Immature natural killer cell (primary cell): Measurements from ENCODE around the gene ANO2. TPM values are rescaled to one million over a fixed set of nuclear protein-coding genes. Genes with fewer than 3 reads are reported as not detected.

ENCODE experiments used
- DNase-seq, 3 donors: peaks; one replicate each; pipeline ENCODE4 v3.0.0; 2022; ENCODE audit warnings: mixed read lengths in 1 of 3
- H3K27ac Mint-ChIP-seq, 6 donors: one replicate each; pipeline ENCODE4 v1.8.0; 2020; ENCODE audit warnings: mixed read lengths in 6 of 6, mild to moderate bottlenecking in 5 of 6, inconsistent platforms in 4 of 6, moderate library complexity in 3 of 6
- H3K27me3 Mint-ChIP-seq, 3 donors: one replicate each; pipeline ENCODE4 v1.8.0; 2020 to 2021; ENCODE audit warnings: low read depth in 3 of 3, mild to moderate bottlenecking in 3 of 3, mixed read lengths in 3 of 3, moderate library complexity in 3 of 3, inconsistent platforms in 1 of 3
- H3K36me3 Mint-ChIP-seq, 3 donors: one replicate each; pipeline ENCODE4 v1.8.0; 2020; ENCODE audit warnings: mixed read lengths in 3 of 3, inconsistent platforms in 2 of 3, mild to moderate bottlenecking in 2 of 3
- H3K4me1 Mint-ChIP-seq, 2 donors: one replicate each; pipeline ENCODE4 v1.8.0; 2020; ENCODE audit warnings: inconsistent platforms in 2 of 2, mild to moderate bottlenecking in 2 of 2, mixed read lengths in 2 of 2, moderate library complexity in 1 of 2
- H3K4me3 Mint-ChIP-seq, 5 donors: one replicate each; pipeline ENCODE4 v1.8.0; 2020; ENCODE audit warnings: mild to moderate bottlenecking in 5 of 5, mixed read lengths in 5 of 5, inconsistent platforms in 3 of 5, moderate library complexity in 3 of 5
- H3K9me3 Mint-ChIP-seq, 6 donors: one replicate each; pipeline ENCODE4 v1.8.0; 2020; ENCODE audit warnings: mild to moderate bottlenecking in 6 of 6, mixed read lengths in 6 of 6, inconsistent platforms in 4 of 6, moderate library complexity in 3 of 6
- polyA plus RNA-seq, 3 donors: library from polyadenylated mRNA; unstranded; fragments of 300-500 nt; fragmentation: Illumina TruSeq; gene quantifications; one replicate each; pipeline ENCODE4 v1.2.3, GENCODE V29; 2021

ANO2 gene
- polyA plus RNA-seq, 3 donors from 2014 or later: not detected

- H3K36me3 Mint-ChIP-seq: no peaks in the 10 kb centered on the region
- H3K27me3 Mint-ChIP-seq: peaks cover 0 to 5% (median 3%) of the 10 kb centered on the region in 3 donors
- H3K4me3 Mint-ChIP-seq: no peak overlapping the region
- H3K4me1 Mint-ChIP-seq: no peaks in the 10 kb centered on the region
- peaks cover 0 to 3% (median 0%) of the 10 kb centered on the region in 6 donors for H3K9me3 Mint-ChIP-seq
- no peak for DNase-seq
- H3K27ac Mint-ChIP-seq: no peak overlapping the region
Observed at GRCh38 chr12:5875851-5876250, 69.2 kb downstream of the ANO2 start.

GRCh38 chr12:5874514-5874913 is 70.5 kb downstream of the ANO2 start:
- peaks cover 0 to 3% (median 0%) of the 10 kb centered on the region in 6 donors for H3K9me3 Mint-ChIP-seq

DNA sequence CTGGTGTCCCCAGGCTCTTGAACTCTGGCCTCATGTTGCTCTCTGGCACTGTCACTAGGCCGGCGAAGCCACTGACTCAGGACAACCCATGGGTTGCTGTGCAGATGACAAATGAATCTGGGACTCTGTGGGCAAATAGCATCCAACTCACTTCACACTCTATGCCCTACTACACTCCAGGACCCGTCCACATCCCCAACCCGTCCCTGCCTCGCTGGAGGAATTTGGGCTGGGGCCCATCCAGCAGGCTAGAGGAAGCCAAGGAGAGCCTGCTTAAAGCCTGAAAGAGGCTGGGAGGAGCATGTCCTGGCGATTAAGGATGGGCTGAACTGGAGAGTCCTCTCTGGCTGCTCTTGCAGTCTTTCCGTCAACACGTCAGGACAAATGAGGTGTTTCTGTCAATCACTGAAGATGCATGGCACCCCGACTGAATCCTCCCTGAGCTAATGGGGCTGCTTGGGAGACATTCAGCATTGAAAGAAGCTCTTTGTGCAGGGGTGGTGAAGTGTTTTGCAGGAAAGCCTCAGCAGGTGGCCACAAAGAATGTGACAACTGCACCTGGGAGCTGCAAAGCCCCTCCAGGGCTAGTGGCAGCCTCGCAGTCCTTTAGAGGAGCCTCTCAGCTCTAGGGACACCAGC is 71.7 kb downstream of the ANO2 start:
- DNase-seq: no peak
- peaks cover 0 to 3% (median 0%) of the 10 kb centered on the region in 6 donors for H3K9me3 Mint-ChIP-seq
- no peak overlapping the region for H3K4me3 Mint-ChIP-seq
- no peak overlapping the region for H3K27ac Mint-ChIP-seq
- no peaks in the 10 kb centered on the region for H3K4me1 Mint-ChIP-seq
- peaks cover 0 to 10% (median 3%) of the 10 kb centered on the region in 3 donors for H3K27me3 Mint-ChIP-seq
- H3K36me3 Mint-ChIP-seq: no peaks in the 10 kb centered on the region

More at GRCh38 chr12:5874514-5874913, 70.5 kb downstream of the ANO2 start:
- Mint-ChIP-seq H3K4me3 (no peak overlapping the region), H3K36me3 (no peaks in the 10 kb centered on the region), H3K4me1 (no peaks in the 10 kb centered on the region), H3K27me3 (peaks cover 0 to 5% (median 3%) of the 10 kb centered on the region in 3 donors), H3K27ac (no peak overlapping the region)
- DNase-seq: no peak

GRCh38 chr12:5872745-5873144 is 72.3 kb downstream of the ANO2 start:
- no peak for DNase-seq
- no peaks in the 10 kb centered on the region for H3K4me1 Mint-ChIP-seq
- no peak overlapping the region for H3K27ac Mint-ChIP-seq
- H3K9me3 Mint-ChIP-seq: peaks cover 0 to 3% (median 0%) of the 10 kb centered on the region in 6 donors
- H3K36me3 Mint-ChIP-seq: no peaks in the 10 kb centered on the region
- H3K4me3 Mint-ChIP-seq: no peak overlapping the region
- H3K27me3 Mint-ChIP-seq: peaks cover 0 to 10% (median 3%) of the 10 kb centered on the region in 3 donors

GRCh38 chr12:5871741-5872140 is 73.3 kb downstream of the ANO2 start:
- H3K4me1 Mint-ChIP-seq: no peaks in the 10 kb centered on the region
- no peaks in the 10 kb centered on the region for H3K36me3 Mint-ChIP-seq
- peaks cover 0 to 3% (median 0%) of the 10 kb centered on the region in 6 donors for H3K9me3 Mint-ChIP-seq
- no peak overlapping the region for H3K27ac Mint-ChIP-seq
- no peak overlapping the region for H3K4me3 Mint-ChIP-seq
- peaks cover 0 to 10% (median 3%) of the 10 kb centered on the region in 3 donors for H3K27me3 Mint-ChIP-seq
- DNase-seq: no peak

- Mint-ChIP-seq H3K27me3 (peaks cover 0 to 10% (median 3%) of the 10 kb centered on the region in 3 donors), H3K36me3 (no peaks in the 10 kb centered on the region), H3K27ac (no peak overlapping the region), H3K9me3 (no peaks in the 10 kb centered on the region), H3K4me3 (no peak overlapping the region), H3K4me1 (no peaks in the 10 kb centered on the region)
- no peak for DNase-seq
Observed at GRCh38 chr12:5870183-5870582, 74.9 kb downstream of the ANO2 start.

- Mint-ChIP-seq H3K4me1 (no peaks in the 10 kb centered on the region), H3K9me3 (no peaks in the 10 kb centered on the region), H3K27ac (no peak overlapping the region), H3K4me3 (no peak overlapping the region), H3K27me3 (peaks cover 0 to 10% (median 2%) of the 10 kb centered on the region in 3 donors), H3K36me3 (no peaks in the 10 kb centered on the region)
- DNase-seq: no peak
Observed at GRCh38 chr12:5868625-5869295, 76.3 kb downstream of the ANO2 start.

GRCh38 chr12:5865397-5865796 is 79.7 kb downstream of the ANO2 start:
- no peak for DNase-seq
- H3K4me3 Mint-ChIP-seq: no peak overlapping the region
- H3K27ac Mint-ChIP-seq: no peak overlapping the region
- no peaks in the 10 kb centered on the region for H3K9me3 Mint-ChIP-seq
- peaks cover 0 to 6% (median 3%) of the 10 kb centered on the region in 3 donors for H3K27me3 Mint-ChIP-seq
- H3K4me1 Mint-ChIP-seq: no peaks in the 10 kb centered on the region
- H3K36me3 Mint-ChIP-seq: no peaks in the 10 kb centered on the region

DNA sequence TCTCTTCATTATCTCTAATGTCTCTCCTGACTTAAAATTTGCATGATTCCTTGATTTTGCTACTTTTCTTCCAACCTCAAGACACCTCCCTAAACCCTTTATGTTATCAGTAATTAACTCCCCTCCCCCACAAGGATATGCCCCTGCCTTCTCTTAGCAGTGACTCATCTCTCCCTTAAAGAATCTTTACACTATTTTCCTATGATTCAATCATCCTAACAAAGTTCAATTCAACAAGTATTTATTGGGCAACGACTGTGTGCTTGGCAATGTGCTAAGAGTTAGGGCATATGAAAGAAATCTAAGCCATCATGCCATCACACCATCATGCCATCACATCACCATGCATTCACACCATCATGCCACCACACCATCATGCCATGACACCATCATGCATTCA is 80.1 kb downstream of the ANO2 start:
- peaks cover 0 to 6% (median 3%) of the 10 kb centered on the region in 3 donors for H3K27me3 Mint-ChIP-seq
- DNase-seq: no peak
- no peaks in the 10 kb centered on the region for H3K4me1 Mint-ChIP-seq
- no peak overlapping the region for H3K27ac Mint-ChIP-seq
- no peaks in the 10 kb centered on the region for H3K9me3 Mint-ChIP-seq
- no peak overlapping the region for H3K4me3 Mint-ChIP-seq
- no peaks in the 10 kb centered on the region for H3K36me3 Mint-ChIP-seq

DNA sequence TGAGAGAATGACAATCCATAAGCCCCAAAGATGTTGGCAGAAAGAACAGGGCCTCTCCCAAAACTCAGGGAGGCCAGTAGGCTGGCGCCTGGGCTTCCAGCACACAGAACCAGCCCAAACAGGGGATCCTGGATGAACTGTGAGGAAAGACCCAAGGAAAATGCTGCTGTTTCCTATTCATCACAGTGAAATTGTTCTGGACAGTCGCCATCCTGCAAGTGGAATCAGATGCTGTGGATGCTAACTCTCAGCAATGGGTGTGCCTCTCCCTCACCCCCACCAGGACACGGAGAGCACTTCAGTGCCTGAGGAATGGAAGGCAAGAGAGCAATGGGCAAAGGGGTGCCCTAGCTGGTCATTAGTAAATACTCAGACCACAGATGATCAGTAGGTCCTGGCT is 80.8 kb downstream of the ANO2 start:
- Mint-ChIP-seq H3K4me1 (no peaks in the 10 kb centered on the region), H3K9me3 (no peaks in the 10 kb centered on the region), H3K36me3 (no peaks in the 10 kb centered on the region), H3K4me3 (no peak overlapping the region), H3K27ac (no peak overlapping the region), H3K27me3 (peaks cover 0 to 8% (median 6%) of the 10 kb centered on the region in 3 donors)
- no peak for DNase-seq

- no peaks in the 10 kb centered on the region for H3K9me3 Mint-ChIP-seq
- H3K36me3 Mint-ChIP-seq: no peaks in the 10 kb centered on the region
- no peak overlapping the region for H3K27ac Mint-ChIP-seq
- peaks cover 0 to 8% (median 5%) of the 10 kb centered on the region in 3 donors for H3K27me3 Mint-ChIP-seq
- no peak overlapping the region for H3K4me3 Mint-ChIP-seq
- DNase-seq: no peak
- no peaks in the 10 kb centered on the region for H3K4me1 Mint-ChIP-seq
Observed at GRCh38 chr12:5861416-5861815, 83.6 kb downstream of the ANO2 start.

DNA sequence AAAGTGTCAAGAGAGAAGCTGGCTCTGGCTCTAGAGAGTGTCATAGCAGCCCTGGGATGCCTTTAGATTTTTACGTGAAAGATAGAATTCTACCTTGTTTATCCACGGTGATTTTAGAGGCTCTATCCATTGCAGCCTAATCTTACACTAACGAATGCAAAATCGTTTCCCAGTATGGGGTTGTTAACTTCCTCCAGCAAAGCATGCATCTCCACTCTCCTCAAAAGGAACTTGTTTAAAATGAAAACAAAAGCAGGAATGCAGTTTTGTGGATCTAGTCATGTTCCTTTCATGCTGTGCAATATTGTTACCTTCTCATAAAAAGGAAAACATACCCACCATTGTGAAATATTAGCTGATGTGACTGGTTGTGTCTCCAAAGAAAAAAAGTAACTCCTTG is 88.4 kb downstream of the ANO2 start:
- Mint-ChIP-seq H3K27ac (no peak overlapping the region), H3K4me1 (no peaks in the 10 kb centered on the region), H3K9me3 (no peaks in the 10 kb centered on the region), H3K4me3 (no peak overlapping the region), H3K36me3 (no peaks in the 10 kb centered on the region), H3K27me3 (peaks cover 0 to 11% (median 5%) of the 10 kb centered on the region in 3 donors)
- DNase-seq: no peak

DNA sequence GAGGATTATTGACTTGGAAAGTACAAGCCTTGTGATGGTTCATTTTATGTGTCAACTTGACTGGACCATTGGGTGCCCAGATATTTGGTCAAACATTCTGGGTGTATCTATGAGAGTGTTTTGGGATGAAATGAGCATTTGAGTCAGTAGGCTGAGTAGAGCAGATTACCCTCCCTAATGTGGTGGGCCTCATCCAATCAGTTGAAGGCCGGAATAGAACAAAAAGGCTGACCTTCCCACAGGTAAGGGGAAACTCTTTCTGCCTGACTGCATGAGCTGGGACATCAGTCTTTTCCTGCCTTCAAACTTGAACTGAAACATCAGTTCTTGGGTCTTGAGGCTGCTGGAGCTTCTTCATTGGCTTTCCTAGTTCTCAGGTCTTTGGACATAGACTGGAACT is 98.1 kb downstream of the ANO2 start:
- H3K4me3 Mint-ChIP-seq: no peak overlapping the region
- no peak overlapping the region for H3K27ac Mint-ChIP-seq
- no peaks in the 10 kb centered on the region for H3K4me1 Mint-ChIP-seq
- H3K9me3 Mint-ChIP-seq: peaks cover 0 to 3% (median 0%) of the 10 kb centered on the region in 6 donors
- DNase-seq: no peak
- H3K36me3 Mint-ChIP-seq: no peaks in the 10 kb centered on the region
- peaks cover 0 to 5% (median 5%) of the 10 kb centered on the region in 3 donors for H3K27me3 Mint-ChIP-seq

GRCh38 chr12:5840944-5841343 is 104.1 kb downstream of the ANO2 start:
- no peak overlapping the region for H3K27ac Mint-ChIP-seq
- H3K4me3 Mint-ChIP-seq: no peak overlapping the region
- H3K9me3 Mint-ChIP-seq: no peaks in the 10 kb centered on the region
- no peaks in the 10 kb centered on the region for H3K4me1 Mint-ChIP-seq
- no peaks in the 10 kb centered on the region for H3K36me3 Mint-ChIP-seq
- DNase-seq: no peak
- peaks cover 4 to 10% (median 5%) of the 10 kb centered on the region in 3 donors for H3K27me3 Mint-ChIP-seq
